H9 (cell line): ENCODE results near the gene TNNT1. TPM values are rescaled to one million over a fixed set of nuclear protein-coding genes. Genes with fewer than 3 reads are reported as not detected.

ENCODE experiments used
- DNase-seq: peaks from one replicate; pipeline ENCODE4 v3.0.0-alpha.2; 2017
- H2AFZ ChIP-seq: one replicate; pipeline ENCODE4 v1.6.1; 2013; ENCODE audit warnings: mild to moderate bottlenecking, low read length, control low read depth, moderate library complexity
- H2AK5ac ChIP-seq: 2 replicates; pipeline ENCODE4 v1.6.1; 2013; ENCODE audit warnings: low read length, control low read depth, mixed read lengths; ENCODE audit not compliant: insufficient read length
- H2BK120ac ChIP-seq: one replicate; pipeline ENCODE4 v1.6.1; 2013; ENCODE audit warnings: low read depth, mild to moderate bottlenecking, low read length, control low read depth, inconsistent platforms; ENCODE audit not compliant: poor library complexity, severe bottlenecking
- H2BK12ac ChIP-seq: 2 replicates; pipeline ENCODE4 v1.6.1; 2013; ENCODE audit warnings: low read length, control low read depth, mixed read lengths, low read depth; ENCODE audit not compliant: insufficient read length
- H2BK15ac ChIP-seq: 2 replicates; pipeline ENCODE4 v1.6.1; 2013; ENCODE audit warnings: low read depth, low read length, control low read depth
- H2BK20ac ChIP-seq: one replicate; pipeline ENCODE4 v1.6.1; 2013; ENCODE audit warnings: low read depth, mild to moderate bottlenecking, low read length, control low read depth, inconsistent platforms; ENCODE audit not compliant: poor library complexity, severe bottlenecking
- H2BK5ac ChIP-seq: 2 replicates; pipeline ENCODE4 v1.6.1; 2013; ENCODE audit warnings: low read length, control low read depth, mixed read lengths; ENCODE audit not compliant: insufficient read length
- H3K14ac ChIP-seq: 2 replicates; pipeline ENCODE4 v1.6.1; 2013; ENCODE audit warnings: low read length, control low read depth; ENCODE audit not compliant: insufficient read depth
- H3K18ac ChIP-seq: 2 replicates; pipeline ENCODE4 v1.6.1; 2013; ENCODE audit warnings: low read depth, mild to moderate bottlenecking, mixed read lengths, low read length, control low read depth; ENCODE audit not compliant: insufficient read length
- H3K23ac ChIP-seq: 2 replicates; pipeline ENCODE4 v1.6.1; 2013; ENCODE audit warnings: low read length, control low read depth, mixed read lengths, low read depth; ENCODE audit not compliant: insufficient read length
- H3K23me2 ChIP-seq: 2 replicates; pipeline ENCODE4 v1.6.1; 2013; ENCODE audit warnings: low read depth, mild to moderate bottlenecking, mixed read lengths, low read length, control low read depth; ENCODE audit not compliant: insufficient read length, poor library complexity, severe bottlenecking
- H3K27ac ChIP-seq: 2 replicates; pipeline ENCODE4 v1.5.1; 2013; ENCODE audit warnings: low read length, control low read depth, mixed read lengths, low read depth; ENCODE audit not compliant: insufficient read length
- H3K27me3 ChIP-seq: 2 replicates; pipeline ENCODE4 v1.6.1; 2013; ENCODE audit warnings: low read length, control low read depth, inconsistent platforms; ENCODE audit not compliant: insufficient read depth
- H3K4ac ChIP-seq: 2 replicates; pipeline ENCODE4 v1.6.1; 2013; ENCODE audit warnings: low read depth, mild to moderate bottlenecking, control low read depth, inconsistent platforms, low read length, moderate library complexity
- H3K4me1 ChIP-seq: 2 replicates; pipeline ENCODE4 v1.6.1; 2013; ENCODE audit warnings: low read length, control low read depth, inconsistent platforms; ENCODE audit not compliant: insufficient read depth
- H3K4me2 ChIP-seq: 2 replicates; pipeline ENCODE4 v1.6.1; 2013; ENCODE audit warnings: low read length, control low read depth, mixed read lengths; ENCODE audit not compliant: insufficient read length, insufficient read depth
- H3K56ac ChIP-seq: 2 replicates; pipeline ENCODE4 v1.6.1; 2013; ENCODE audit warnings: low read depth, mild to moderate bottlenecking, mixed read lengths, low read length, control low read depth; ENCODE audit not compliant: insufficient read length
- H3K79me1 ChIP-seq: 2 replicates; pipeline ENCODE4 v1.6.1; 2013; ENCODE audit warnings: low read depth, mild to moderate bottlenecking, moderate library complexity, low read length, control low read depth, inconsistent platforms; ENCODE audit not compliant: insufficient read depth, poor library complexity, severe bottlenecking
- H3K79me2 ChIP-seq: 2 replicates; pipeline ENCODE4 v1.6.1; 2013; ENCODE audit warnings: low read length, control low read depth, inconsistent platforms; ENCODE audit not compliant: insufficient read depth
- H3K9ac ChIP-seq: 2 replicates; pipeline ENCODE4 v1.6.1; 2013; ENCODE audit warnings: low read length, control low read depth, mixed read lengths; ENCODE audit not compliant: insufficient read length; ENCODE audit errors: extremely low read depth
- H3K9me3 ChIP-seq: one replicate; pipeline ENCODE4 v1.6.1; 2013; ENCODE audit warnings: low read depth, low read length, inconsistent platforms; ENCODE audit not compliant: control insufficient read depth
- H3T11ph ChIP-seq: one replicate; pipeline ENCODE4 v1.6.1; 2013; ENCODE audit warnings: mild to moderate bottlenecking, low read length, control low read depth, inconsistent platforms
- H4K20me1 ChIP-seq: one replicate; pipeline ENCODE4 v1.6.1; 2013; ENCODE audit not compliant: control insufficient read depth, insufficient read length, insufficient read depth
- H4K5ac ChIP-seq: 2 replicates; pipeline ENCODE4 v1.6.1; 2013; ENCODE audit warnings: low read depth, mild to moderate bottlenecking, mixed read lengths, low read length, control low read depth; ENCODE audit not compliant: insufficient read length
- H4K8ac ChIP-seq: replicated peaks from 2 replicates; pipeline ENCODE4 v1.6.1; 2013; ENCODE audit warnings: low read length, control low read depth, mixed read lengths, low read depth; ENCODE audit not compliant: insufficient read length
- H4K91ac ChIP-seq: 2 replicates; pipeline ENCODE4 v1.6.1; 2013; ENCODE audit warnings: low read depth, mild to moderate bottlenecking, moderate library complexity, mixed read lengths, low read length, control low read depth; ENCODE audit not compliant: insufficient read length
- H3K27ac Mint-ChIP-seq, 3 experiments: 2 replicates in 2 of 3; 3 replicates in 1 of 3; pipeline ENCODE4 v1.8.0; 2020 to 2021; ENCODE audit warnings: mixed read lengths in 3 of 3, mild to moderate bottlenecking in 1 of 3, moderate library complexity in 1 of 3
- H3K27me3 Mint-ChIP-seq: 2 replicates; pipeline ENCODE4 v1.8.0; 2021; ENCODE audit warnings: low read depth, mild to moderate bottlenecking, moderate library complexity, mixed read lengths
- H3K36me3 Mint-ChIP-seq, 3 experiments: 2 replicates in 2 of 3; 3 replicates in 1 of 3; pipeline ENCODE4 v1.8.0; 2020 to 2021; ENCODE audit warnings: low read depth in 3 of 3, mixed read lengths in 3 of 3; ENCODE audit not compliant: insufficient read depth in 1 of 3
- H3K4me1 Mint-ChIP-seq, 2 experiments: 2 replicates each; pipeline ENCODE4 v1.8.0; 2020; ENCODE audit warnings: mixed read lengths in 2 of 2
- H3K4me3 Mint-ChIP-seq, 2 experiments: 2 replicates in 1 of 2; 3 replicates in 1 of 2; pipeline ENCODE4 v1.8.0; 2020 to 2021; ENCODE audit warnings: mild to moderate bottlenecking in 2 of 2, mixed read lengths in 2 of 2, moderate library complexity in 1 of 2
- H3K9me3 Mint-ChIP-seq, 2 experiments: 2 replicates in 1 of 2; 3 replicates in 1 of 2; pipeline ENCODE4 v1.8.0; 2020; ENCODE audit warnings: mild to moderate bottlenecking in 2 of 2, mixed read lengths in 2 of 2, moderate library complexity in 1 of 2
- CTCF ChIP-seq: fragments of 200-600 bp; sonication (generic); conservative IDR thresholded peaks from 3 replicates; pipeline ENCODE4 v1.8.0; 2021; ENCODE audit warnings: antibody characterized with exemption, mild to moderate bottlenecking
- WGBS: extraction: QIAGEN DNeasy Blood & Tissue Kit; methylation state at CpG from one replicate; pipeline ENCODE4 v1.1.7; 2013; ENCODE audit warnings: missing lambda C conversion rate, low lambda C conversion rate, mixed read lengths; ENCODE audit not compliant: insufficient read length; ENCODE audit errors: extremely low coverage; 5-methylcytosine and 5-hydroxymethylcytosine counted together
- total RNA-seq: library from RNA; stranded (reverse); gene quantifications from 2 replicates; pipeline ENCODE4 v1.2.1, GENCODE V29; 2021

TNNT1 gene
- total RNA-seq, 1 experiment from 2014 or later = 127 TPM

GRCh38 chr19:55158423-55158822 lies 9.4 kb upstream of the TNNT1 start:
- Histone ChIP-seq H3K79me2 (no peaks in the 10 kb centered on the region), H3K27me3 (no peaks in the 10 kb centered on the region; the same call in 1 of the 2 replicates), H2BK15ac (no peak overlapping the region), H2BK12ac (no peak overlapping the region), H3T11ph (no peak overlapping the region), H3K23me2 (peaks cover 13% of the 10 kb centered on the region), H3K14ac (no peak overlapping the region), H3K56ac (no peak overlapping the region), H3K4me1 (no peaks in the 10 kb centered on the region; the same call in 1 of the 2 replicates), H2AFZ (no peak overlapping the region), H2BK120ac (no peak overlapping the region), H2BK20ac (no peak overlapping the region), H4K91ac (no peak overlapping the region), H2AK5ac (no peak overlapping the region), H3K18ac (no peak overlapping the region), H3K23ac (no peak overlapping the region), H3K79me1 (no peaks in the 10 kb centered on the region), H2BK5ac (no peak overlapping the region), H3K4ac (no peak overlapping the region), H4K8ac (no peak overlapping the region), H3K9me3 (no peaks in the 10 kb centered on the region), H3K9ac (no peak overlapping the region), H4K20me1 (no peaks in the 10 kb centered on the region), H3K27ac (no peak overlapping the region), H4K5ac (no peak overlapping the region), H3K4me2 (no peak overlapping the region)
- no peak for TF ChIP-seq CTCF
- DNase-seq = no peak
- no CpG with 5 or more reads among the region's 4 CpGs for WGBS
- H3K36me3 Mint-ChIP-seq = peaks cover 10 to 14% (median 11%) of the 10 kb centered on the region in 3 experiments; a peak in 6 of 7 replicates
- peaks cover 18 to 27% of the 10 kb centered on the region in 2 experiments for H3K4me1 Mint-ChIP-seq
- peak overlapping the region in 1 of 2 experiments; percentile 64; a peak in 3 of 5 replicates for H3K4me3 Mint-ChIP-seq
- H3K27ac Mint-ChIP-seq = no peak overlapping the region
- peaks cover 25% of the 10 kb centered on the region for H3K27me3 Mint-ChIP-seq
- no peaks in the 10 kb centered on the region for H3K9me3 Mint-ChIP-seq
